Activated naive CD4-positive, alpha-beta T cell treated with anti-CD3 and anti-CD28 coated beads, Interleukin-2, amount 50 U/mL, for 16 hours (primary cell): ENCODE results near the gene MALAT1.

Source experiments
- DNase-seq: peaks from one replicate; pipeline ENCODE4 v3.0.0-alpha.2; 2020

The MALAT1 gene

DNA sequence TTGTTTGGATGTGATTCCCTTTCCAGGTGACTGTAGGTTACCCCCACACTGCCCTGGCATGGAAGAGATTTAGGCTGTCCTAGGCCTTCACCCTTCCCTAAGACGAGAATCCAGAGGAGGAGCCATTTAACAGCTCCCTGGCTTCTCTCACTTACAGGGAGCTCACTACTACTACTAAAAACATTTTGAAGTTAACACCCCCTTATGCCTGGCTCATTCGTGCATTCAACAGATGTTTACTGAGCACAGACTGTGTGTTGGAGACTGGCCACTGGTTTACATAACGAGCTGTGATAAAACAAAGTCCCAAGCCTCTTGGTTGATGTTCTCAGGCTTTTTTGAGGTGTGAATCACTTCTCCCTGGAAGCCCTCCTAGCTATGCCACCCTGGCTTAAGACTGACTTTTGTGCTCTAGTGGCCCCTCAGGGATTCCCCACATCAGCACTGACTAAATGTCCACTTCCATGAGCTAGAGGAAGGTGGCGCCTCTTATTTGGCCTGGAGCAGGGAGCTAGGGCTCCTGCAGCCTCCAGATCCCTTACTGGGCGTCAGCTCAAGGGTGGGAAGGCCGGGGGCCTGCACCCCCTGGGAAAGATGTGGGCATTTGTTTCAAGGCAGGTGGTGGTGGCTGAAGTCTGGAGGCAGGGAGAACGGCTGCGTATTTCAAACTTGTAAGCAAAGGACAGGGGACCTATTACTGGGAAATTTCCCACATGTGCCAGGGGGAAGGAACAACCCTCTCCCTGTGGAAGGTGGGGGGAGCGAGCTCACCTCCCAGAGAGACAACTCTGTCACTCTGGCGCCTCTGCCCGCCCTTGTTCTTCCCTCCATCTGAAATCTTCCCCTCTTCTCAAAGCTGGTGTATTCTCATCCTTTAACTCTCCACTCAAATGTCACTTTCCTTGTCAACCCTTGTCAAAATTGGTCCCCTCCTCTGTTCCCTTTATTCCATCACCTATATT, 19.4 kb upstream of the MALAT1 start:
- DNase-seq: no peak

DNA sequence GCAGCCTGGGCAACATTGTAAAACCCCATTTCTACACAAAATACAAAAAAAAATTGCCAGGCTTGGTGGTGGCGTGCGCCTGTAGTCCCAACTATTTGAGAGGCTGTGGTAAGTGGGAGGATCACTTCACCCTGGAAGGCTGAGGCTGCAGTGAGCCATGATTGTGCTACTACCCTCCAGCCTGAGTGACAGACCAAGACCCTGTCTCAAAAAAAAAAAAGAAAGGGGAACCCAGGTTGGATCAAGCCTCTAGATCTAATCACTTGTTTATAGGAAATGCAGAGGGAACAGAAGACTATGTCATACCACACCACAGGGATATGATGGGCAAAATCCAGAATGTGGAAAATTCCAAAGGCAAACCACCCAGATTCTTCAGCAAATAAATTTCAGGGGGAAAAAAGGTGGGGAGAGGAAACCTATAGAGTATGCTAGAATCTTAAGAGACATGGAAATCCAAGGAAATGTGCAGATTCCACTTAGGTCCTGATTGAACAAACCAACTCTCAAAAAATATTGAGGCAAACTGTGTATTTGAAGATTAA, 16.5 kb upstream of the MALAT1 start:
- no peak for DNase-seq

DNA sequence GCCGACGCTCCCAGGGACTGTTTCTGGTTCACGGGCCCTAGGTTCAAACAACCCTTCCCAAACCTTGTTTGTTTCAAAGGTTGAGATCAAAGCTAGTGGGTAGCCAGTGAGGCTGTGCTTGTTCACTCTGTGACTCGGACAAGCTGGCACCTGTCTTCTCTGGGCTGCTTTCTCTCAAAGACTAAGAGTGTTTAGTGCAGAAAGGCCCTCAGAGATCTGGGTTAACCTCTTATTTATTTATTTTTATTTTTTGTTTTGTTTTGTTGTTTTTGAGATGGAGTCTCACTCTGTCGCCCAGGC, 13.0 kb upstream of the MALAT1 start:
- no peak for DNase-seq

DNA sequence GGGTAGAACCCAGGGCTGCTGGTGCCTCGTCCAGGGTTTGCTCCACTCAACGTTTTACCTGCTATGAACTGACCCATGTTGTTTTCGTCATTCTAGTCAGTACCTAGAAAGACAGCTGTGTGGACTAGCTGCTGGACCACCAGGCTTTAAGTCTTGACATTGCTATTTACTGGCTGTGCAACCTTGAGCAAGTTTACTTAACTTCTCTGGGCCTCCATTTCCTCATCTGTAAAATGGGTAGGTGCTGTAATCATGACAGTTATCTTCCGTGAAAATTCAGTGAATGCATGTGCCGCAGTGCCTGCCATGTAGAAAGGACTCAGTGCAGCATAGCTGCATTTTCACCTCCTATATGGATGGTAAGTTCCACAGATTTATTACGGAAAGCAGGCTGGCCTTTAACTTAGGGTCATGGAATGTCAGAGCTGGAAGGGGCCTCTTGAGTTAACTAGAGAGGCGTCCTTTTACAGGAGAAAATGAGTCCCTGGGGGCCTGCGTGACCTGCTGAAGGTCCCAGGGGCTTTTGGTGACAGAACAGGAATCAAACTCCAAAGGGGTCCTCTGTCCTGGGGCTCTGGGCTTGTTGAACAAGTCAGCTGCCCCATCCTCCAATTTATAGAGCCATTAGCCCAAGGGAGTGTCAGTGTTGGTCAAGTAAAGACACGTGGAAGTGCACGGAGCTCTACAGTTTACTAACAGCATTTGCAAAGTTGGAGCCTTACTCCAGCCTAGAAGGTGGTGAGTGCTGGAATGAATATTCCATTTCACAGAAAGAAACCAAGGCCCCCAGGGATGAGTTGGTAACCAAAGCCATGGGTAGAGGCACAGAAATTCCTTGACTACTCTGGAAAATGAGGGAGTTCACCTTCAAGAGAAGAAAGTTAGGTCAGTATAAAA, 12.0 kb upstream of the MALAT1 start:
- no peak for DNase-seq

DNA sequence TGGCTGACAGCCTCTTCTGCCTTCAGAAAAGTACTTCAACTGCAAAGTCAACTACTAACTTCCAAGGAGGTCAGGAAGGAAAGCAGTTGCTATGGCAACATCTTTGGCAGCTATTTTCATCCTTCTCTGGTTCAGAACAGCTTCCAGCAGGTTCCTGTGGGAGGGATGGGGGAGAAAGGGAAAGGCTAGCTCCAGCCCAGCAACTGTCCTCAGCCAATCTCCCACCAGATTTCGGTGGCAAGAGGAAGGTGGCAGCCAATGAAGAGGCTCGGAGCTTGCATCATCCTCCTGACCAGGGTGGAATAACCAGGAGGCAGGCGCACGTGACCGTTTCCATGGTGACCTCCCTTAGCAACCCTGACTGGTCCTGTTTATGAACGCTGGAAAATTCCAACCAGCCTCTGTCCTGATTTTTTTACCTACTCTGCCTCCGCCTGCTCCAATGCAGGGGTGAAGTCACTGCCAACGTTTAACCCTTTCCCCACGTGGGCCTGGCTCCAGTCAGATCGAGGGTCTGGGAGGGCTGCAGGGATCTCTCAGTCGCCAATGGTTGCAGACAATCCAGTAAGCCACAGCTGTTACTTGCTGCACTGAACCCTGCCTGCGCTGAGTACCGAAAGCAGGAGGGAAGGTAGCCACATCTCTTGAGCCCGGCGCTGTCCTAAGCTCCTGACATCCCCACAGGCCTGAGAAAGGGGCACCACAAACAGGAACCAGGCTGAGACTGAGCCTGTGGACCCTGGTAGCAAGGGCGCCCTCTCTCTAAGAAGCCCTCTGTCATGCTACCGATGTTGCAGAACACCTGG, 11.2 kb upstream of the MALAT1 start:
- DNase-seq: no peak

DNA sequence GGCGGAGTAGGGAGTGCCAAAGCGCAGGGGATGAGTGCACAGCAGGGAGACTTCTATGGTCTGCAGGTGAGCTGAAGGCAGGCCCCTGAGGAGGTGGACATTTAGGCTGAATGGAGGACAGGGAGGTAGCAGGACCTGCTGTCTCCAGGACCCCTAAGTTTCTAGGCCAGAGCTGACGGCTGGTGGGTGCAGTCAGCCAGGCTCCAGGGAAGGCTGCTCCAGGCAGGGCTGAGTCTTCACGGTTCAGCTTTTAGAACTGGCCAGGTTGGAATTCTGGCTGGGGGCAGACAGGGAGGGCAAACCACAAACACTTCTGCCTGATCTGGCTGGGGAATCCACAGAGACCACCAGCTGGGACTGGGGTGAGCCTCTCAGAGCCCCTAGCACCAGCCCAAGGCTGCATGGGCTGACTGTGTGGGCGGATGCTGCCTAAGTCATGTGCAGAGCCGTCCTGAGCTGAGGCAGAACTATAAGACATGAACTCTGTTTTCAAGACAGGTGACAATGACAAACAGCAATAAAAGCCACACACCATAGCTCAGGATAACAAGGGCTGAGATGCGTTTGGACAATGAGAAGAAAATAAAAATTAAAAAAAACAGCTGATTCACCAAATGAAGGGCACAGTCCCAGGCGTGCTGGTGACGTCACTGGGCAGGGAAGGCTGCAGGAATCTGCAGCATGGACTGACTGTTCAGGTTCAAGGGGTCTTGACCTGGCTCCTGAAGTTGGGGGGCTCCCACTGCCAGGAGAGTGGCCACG, 10.4 kb upstream of the MALAT1 start:
- DNase-seq: no peak

DNA sequence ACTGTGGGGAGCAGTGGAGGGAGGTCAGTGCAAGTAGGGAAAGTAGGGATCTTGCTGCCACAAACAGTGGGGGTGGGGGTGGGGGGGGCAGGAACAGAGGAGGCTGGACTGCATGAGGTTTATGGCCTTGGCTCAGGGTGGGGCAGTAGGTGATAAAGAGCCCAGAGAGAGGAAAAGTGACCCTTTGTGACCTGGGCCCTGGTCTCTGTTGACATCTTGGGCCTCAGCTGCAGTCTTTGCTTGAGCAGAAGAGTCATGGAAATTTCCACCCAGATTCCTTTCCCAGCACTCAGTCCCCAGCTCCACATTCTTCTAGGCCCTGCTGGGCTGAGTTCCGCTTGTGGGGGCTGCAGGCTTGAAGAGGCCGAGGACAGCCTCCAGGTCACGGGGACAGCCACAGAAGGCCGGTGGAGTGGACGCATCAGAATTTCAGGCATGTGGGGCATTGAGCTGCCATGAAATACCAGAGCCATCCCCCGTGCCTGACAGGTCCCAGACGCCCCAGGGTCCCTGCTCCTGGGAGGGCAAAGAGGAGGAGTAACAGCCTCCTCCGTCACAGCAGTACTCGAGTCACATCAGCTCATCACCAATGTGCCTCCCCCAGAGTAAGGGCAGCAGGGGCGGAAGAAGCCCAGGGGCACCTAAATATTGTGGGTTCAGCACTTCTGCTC, 9.7 kb upstream of the MALAT1 start:
- no peak for DNase-seq

DNA sequence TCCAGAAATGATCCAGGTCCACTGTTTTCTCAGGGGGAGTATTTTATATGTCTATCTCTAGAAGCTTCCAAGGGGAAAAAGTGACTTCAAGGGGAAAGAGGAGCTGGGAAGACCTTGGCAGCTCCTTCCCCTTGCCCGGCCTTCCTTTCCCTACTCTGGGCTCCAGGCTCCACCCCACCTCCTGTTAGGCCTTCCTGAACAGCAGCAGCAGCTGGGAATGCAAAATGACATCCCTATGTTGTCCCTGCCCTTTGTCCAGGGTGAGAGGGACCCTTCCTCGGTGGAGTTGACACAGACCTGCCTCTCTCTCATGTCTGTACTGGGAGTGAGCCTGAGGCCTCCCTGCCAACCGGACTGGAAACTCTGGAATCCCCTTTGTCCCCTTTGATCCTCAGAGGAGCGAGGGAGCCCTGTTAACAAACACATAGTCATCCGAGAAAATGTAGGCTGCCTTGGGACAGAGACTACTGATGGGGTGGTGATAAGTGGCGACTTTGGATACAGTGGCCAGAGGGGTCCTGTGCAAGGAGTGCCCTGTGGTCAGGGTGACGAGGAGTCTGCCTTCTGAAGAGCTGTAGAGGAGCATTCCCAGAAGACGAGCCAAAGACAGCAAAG, 9.0 kb upstream of the MALAT1 start:
- DNase-seq: no peak

DNA sequence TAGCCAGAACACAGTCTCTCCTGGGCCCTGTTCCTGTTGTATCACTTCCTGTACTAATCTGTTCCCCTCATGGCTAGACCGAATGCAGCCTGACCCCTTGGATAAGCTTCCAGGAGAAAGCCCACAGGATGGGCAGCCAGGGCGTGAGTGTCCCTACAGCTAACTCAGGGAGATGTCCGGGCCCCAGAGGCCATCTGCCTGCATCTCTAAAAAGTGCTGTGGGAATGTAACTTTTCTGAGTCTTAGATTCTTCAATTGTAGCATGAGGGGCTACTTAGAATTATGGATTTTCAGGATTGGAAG, 7.7 kb upstream of the MALAT1 start:
- DNase-seq: no peak

DNA sequence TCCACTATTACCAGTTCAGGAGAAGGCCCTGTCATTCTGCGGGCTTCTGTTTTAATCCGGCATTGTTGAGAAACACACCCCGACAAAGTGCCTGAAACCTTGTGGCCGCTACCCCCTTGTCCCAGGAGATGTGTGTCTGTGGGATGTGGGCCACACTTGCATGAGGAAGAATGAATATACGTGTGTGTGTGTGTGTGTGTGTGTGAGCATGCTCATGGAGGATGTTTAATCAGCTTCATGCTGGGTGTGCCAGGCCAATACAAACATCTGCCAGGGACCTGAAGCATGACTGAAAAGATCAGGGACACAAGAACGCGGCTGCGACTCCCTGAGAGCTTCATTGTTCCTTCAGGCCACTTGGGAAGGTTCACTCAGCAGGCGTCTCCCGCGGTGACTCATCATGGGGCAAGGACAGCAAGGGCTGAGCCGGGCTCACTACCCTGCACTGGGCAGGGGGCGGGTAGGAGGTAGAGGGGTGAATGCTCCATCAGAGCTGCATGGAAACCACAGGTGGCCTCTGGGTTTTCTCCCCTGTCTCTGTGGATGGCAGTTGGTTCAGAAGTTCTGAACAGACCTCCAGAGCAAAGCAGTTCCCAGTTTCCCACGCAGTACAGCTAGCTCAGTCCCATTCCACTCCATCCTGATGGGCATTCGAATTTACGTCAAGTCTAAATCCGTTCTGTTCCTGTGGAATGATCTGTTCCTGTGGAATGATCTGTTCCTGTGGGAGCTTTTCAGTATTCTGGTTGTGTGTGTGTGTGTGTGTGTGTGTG, 7.0 kb upstream of the MALAT1 start:
- no peak for DNase-seq

DNA sequence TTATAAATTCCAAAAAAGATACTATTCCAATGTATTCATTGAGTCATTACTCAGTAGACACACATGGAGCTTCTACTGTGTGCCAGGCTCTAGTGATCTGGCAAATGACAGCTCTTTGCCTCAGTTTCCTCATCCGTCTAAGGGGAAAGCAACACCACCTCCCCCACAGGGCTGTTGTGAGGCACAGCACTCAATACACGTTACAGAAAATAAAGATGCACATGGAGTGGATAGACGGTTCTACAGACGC, 6.5 kb upstream of the MALAT1 start:
- no peak for DNase-seq

DNA sequence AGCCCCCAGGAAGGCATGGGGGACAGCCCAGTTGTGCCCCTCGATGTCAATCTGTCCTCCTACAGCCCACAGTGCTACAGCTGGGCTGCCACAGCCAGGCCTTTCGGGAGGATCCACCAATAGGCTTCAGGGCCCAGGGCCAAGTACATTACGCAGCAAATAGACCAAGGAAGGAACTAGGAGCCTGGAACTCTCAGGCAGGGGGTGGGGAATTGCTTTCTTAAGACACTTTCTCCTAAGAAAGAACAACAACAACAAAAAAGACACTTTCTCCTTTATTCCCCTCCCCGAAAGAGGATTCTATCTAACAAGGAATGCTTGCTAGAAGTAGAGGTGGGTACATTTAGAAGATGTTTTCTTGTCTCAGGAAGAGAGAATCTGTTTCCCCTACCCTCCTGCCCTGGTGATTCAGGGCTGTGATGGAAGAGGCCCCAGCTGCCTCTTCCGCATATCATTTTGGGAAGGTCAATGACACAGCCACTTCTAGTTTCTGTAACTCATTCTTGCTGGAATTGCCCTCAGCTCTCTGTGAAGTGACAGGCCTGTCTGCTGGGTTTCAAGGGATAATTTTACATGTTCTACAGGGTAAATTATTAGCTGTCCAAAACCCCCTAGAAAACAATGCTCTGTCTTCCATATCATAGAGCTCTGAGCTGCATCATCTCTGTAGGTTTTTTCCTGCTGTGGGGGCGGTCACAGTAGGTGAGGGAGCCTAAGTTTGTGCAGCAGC, 6.0 kb upstream of the MALAT1 start:
- DNase-seq: no peak

DNA sequence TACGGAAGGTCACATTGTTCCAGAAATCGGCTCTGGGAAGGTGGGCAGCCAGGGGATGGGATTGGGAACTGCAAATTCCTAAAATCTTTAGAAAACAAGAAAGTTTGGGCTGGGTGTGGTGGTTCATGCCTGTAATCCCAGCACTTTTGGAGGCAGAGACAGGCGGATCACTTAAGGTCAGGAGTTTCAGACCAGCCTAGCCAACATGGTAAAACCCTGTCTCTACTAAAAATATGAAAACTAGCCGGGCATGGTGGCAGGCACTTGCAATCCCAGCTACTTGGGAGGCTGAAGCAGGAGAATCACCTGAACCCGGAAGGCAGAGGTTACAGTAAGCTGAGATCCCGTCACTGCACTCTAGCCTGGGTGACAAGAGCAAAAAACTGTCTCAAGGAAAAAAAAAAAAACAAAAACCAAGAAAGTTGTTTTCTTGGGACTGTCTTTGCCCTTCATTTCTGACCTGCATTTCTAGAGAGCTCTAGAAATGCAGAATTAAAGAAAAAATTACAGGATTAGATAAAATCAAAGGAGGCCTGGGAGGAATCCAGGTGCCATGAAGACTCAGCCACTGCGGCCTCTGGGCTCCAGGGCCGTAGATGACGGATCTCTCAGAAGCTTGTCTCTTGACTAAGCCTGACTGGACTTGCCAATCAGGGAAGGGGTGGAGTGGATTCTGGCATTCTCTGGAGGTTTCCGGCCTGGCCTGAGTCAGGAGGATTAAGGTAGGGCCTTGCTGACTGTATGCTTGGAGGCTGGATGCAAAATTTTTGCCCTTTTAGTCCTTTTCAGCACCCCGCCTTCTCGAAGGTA, 5.3 kb upstream of the MALAT1 start:
- no peak for DNase-seq

DNA sequence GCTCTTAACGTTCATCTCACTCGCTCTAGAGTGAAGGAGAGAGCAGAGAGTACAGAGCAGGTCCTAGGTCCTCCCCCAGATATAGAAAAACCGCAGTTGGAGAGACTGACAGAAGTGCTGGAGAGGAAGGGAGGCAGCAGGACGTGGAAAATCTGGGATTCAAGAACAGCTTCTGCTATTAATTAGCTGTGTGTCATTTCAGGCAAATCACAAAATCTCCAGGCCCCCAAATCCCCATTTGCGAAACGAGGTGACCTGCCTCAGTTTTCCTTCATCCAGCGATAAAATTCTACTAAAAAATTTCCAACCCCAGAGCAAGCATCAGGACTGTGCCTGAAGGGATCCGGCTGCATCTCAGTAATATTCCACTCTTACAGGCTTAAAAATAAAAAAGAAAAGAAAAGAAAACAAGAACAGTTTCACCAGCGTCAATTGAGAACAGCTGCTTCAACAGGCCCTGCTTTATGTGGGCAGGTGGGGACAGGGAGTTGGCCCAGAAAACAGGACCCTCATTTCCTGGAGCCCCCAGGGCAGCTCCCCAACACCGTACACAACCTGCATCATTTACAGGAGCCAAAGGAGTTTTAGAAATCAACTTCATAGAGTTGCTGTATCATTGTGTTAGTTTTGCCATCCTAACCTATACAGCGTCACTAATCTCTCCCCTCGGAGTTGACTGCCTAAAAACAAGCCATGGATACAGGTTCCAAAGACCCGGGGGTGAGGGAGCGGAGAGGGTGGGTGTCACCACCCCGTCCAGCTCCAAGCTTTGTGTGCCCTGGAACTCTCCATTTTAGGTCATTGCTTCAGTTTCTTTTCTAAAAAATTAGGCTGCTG, 2.3 kb upstream of the MALAT1 start:
- DNase-seq: no peak

DNA sequence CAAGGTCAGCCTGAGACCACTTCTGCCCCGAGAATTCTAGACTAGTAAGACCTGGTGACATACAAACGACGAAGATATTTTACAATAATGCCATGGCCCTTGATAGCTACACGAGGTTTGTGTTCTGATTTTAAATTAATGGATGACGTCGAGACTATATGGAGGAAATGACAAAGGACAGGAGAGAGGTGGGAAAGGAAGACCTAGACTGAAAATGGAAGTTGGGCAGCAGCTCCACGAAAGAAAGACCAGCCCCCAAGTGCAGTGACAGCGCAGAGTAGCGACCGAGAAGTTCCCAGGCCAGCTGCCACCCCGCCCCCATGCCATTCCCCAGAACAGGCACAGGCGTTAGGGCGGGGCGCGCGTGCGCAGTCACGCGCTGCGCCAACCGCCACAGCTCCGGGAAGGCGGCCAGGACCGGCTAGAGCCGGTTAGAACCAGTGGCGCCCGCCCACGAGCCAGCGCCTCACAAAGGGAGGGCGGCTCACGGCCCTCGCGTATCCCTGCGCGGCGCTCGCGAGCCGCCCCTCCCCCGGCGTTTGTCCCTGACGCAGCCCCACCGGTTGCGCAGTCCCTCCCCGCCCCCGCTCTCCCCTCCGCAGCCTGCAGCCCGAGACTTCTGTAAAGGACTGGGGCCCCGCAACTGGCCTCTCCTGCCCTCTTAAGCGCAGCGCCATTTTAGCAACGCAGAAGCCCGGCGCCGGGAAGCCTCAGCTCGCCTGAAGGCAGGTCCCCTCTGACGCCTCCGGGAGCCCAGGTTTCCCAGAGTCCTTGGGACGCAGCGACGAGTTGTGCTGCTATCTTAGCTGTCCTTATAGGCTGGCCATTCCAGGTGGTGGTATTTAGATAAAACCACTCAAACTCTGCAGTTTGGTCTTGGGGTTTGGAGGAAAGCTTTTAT, 1.5 kb upstream of the MALAT1 start:
- DNase-seq: peak; percentile 99

DNA sequence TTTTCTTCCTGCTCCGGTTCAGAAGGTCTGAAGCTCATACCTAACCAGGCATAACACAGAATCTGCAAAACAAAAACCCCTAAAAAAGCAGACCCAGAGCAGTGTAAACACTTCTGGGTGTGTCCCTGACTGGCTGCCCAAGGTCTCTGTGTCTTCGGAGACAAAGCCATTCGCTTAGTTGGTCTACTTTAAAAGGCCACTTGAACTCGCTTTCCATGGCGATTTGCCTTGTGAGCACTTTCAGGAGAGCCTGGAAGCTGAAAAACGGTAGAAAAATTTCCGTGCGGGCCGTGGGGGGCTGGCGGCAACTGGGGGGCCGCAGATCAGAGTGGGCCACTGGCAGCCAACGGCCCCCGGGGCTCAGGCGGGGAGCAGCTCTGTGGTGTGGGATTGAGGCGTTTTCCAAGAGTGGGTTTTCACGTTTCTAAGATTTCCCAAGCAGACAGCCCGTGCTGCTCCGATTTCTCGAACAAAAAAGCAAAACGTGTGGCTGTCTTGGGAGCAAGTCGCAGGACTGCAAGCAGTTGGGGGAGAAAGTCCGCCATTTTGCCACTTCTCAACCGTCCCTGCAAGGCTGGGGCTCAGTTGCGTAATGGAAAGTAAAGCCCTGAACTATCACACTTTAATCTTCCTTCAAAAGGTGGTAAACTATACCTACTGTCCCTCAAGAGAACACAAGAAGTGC, 661 bp upstream of the MALAT1 start:
- DNase-seq: peak; percentile 66

DNA sequence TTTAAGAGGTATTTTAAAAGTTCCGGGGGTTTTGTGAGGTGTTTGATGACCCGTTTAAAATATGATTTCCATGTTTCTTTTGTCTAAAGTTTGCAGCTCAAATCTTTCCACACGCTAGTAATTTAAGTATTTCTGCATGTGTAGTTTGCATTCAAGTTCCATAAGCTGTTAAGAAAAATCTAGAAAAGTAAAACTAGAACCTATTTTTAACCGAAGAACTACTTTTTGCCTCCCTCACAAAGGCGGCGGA, 193 bp upstream of the MALAT1 start:
- no peak for DNase-seq
